GM19438 (cell line): ENCODE data around the gene ROR1.

Source experiments
- ATAC-seq: cut with Tn5 transposase; IDR thresholded peaks from one replicate; pipeline ENCODE4 v1.9.1; 2021; ENCODE audit warnings: low read depth; ENCODE audit not compliant: unreplicated experiment

The ROR1 gene

DNA sequence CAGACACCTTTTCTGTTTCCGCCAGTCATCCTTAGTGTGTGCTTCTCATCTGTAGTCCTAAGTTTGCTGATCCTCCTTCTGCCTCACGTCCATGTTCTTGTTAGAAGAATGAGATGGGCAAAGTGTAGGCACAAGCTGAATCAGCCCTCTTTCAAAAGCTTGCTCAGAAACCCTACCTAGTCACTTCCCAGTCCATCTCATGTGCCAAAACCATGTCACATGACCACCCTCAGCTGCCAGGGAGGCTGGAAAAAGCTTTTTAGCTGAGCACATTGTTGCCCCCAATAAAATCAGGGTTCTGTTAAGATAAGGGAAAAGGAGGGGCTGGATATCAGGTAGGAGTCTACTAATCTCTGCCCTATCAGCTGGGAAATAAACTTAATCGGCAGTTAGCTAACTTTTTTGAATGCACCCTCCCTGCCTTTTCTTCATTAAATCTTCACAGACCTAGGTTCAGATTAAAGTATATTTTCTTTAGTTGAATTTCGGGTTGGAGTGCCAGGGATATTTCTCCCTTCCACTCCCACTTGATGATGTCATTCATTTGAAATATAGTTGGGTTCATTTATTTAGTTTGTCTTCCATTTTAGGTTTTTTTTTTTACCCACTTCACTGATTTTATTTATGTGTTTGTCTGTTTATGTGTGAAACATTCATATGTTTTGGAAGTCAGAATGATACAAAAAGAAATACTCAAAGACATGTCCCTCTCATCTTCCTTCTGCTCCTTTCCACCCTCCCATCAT lies 129.2 kb downstream of the ROR1 start:
- ATAC-seq = no peak

DNA sequence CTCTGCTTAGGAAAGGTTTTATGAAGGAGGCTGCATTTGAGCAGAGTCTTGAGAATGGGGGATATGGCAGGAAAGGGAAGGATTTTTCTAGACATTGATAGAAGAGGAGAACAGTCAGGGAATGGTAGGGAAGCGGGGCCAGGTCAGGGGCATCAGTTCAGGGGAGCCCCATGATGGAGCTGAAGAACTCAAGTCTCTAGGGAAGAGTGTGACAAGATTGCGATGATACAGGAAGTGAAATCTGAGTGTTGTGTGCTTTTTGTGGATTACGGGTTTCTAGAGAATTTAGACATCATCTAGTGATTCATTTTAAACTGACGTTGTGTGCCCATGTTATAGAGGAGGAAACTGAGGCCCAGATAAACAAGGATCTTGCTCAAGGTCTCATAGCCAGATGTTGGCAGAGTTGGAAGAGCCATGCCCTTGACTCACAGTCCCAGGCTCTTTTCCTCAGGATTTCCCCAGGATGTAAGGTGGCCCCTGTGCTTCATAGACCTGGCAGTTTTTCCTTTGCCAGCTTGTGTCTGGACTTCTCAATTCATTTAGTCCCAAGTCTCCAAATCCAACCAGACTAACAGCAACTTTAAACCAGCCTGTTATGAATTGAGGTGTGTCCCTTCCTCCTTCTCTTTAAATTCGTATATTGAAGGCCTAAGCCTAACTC lies 130.3 kb downstream of the ROR1 start:
- ATAC-seq = no peak

- ATAC-seq = no peak
Observed at GRCh38 chr1:63904826-63905225, 131.0 kb downstream of the ROR1 start.

GRCh38 chr1:63906047-63906704 lies 132.4 kb downstream of the ROR1 start:
- ATAC-seq = no peak

- ATAC-seq = no peak
Observed at GRCh38 chr1:63907051-63907450, 133.2 kb downstream of the ROR1 start.

- no peak for ATAC-seq
Observed at GRCh38 chr1:63908016-63908415, 134.2 kb downstream of the ROR1 start.

- ATAC-seq = no peak
Observed at GRCh38 chr1:63909526-63909925, 135.7 kb downstream of the ROR1 start.

GRCh38 chr1:63911049-63911448 lies 137.2 kb downstream of the ROR1 start:
- ATAC-seq = no peak

- ATAC-seq = no peak
Observed at GRCh38 chr1:63912643-63913042, 138.8 kb downstream of the ROR1 start.

- ATAC-seq = no peak
Observed at GRCh38 chr1:63913533-63913932, 139.7 kb downstream of the ROR1 start.

DNA sequence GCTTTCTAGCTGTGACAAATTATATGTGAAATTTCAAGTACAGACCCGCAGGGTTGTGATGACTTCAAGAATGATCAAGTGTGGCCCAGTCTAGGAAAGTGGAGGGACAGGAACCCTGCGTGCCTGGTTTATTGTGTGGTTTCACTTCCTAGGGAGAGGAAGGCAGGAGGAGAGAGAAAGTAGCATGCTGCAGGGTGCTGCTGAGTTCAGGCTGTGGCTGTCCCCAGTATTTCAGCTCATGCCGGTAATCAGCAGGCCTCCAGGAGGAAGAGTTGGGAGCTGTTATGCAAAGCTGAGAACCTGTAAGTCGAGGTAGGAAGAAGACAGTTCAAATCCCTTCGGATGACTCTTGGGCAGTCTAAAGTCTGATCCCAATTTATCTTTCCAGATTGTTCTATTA lies 140.4 kb downstream of the ROR1 start:
- ATAC-seq = no peak

DNA sequence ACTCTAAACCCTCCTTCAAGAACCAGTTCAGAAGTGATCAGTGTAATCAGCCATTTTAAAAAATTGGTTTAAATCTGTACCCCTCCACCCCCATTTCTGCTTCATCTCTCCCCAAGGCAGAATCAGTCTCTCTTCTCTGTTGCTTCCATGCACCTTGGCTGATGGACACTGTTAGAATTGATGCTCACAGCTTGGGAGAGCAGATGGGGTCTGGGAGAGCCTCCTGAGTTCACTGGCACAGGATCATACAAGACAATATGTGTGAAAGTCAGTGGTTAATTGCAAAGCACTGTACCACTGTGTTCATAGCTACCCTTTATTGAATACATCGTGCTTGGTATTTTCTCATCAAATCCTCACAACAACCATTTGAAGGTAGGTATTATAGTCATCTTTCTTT lies 140.9 kb downstream of the ROR1 start:
- no peak for ATAC-seq

DNA sequence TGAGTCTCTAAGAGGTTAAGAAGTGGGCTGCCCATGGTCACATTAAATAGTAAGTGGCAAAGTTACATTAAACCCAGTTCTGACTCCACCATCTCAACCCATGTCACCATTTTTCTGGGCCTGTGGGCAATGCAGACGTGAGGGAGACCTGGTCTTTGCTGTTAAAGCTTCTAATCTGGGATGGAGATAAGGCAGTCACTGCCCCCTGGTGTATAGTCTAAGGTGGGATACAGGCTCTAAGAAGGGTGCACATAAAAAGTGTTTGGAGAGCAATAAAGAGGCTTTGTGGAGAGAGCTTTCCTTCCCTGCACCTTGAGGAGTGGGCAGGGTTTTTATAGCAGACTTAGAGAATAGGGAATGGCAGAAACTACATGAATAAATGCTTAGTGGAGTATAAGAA lies 141.3 kb downstream of the ROR1 start:
- ATAC-seq = no peak

DNA sequence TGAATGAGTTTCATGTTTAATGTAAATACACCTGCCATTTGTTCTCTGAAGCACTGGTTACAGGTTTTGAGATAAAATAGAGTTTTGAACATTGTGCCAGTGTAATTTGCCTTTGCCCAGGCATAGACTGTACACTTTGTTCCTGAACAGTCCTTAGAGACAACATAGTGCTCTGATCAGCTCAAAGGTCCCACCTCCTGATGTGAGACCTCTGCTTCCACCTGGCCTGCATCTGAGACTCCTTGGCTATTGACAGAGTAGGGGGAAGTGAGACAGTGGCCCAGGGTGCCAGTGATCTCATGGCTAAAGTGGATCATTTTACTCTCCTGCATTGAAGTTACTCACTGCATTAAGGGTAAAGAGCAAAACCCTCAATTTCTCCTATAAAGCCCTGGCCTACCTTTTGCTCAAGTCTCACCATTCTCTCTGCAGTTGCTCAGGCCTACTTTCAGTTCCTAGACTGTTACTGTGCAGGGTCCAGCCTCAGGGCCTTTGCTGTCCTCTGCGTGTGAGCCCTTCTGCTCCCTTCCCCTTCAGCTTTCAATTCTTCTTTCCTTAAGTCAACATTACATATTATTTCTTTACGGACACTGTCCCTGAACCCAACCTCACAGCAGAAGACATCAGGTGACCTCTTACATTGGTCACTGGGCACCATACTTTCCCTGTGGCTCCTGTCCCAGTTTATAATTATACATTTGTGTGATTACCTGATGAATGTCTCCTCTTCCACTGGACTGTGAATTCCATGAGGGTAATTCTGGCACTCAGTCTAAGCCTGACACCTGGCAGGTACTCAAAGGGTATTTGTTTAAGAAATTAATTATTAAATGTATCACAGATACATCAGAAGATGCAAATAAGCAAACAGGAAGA lies 142.9 kb downstream of the ROR1 start:
- ATAC-seq = no peak

- no peak for ATAC-seq
Observed at GRCh38 chr1:63917571-63918417, 144.0 kb downstream of the ROR1 start.

DNA sequence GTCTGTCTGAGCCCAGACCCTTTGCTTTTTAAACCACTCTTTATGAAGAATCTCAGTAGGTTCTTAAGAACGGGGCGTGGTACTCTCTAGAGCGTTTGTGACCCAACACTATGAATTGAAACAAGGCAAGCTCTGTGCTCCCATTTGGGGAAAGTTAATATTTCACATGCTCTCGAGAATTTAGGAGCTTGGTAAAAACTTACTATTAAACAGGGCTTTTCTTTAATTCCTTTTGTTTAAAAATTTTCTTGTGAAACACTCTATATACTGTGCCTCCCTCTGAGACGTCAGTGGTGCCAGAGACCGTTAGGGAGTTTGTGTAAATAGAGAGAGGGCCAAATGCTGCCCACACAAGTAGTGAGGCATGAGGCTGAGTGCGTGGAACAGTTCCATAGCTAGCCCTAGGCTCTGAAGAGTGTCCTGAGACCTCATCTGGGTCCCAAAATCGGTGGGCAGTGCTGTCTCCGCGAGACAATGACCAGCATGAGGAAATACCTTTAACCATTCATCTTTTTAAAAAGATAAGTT lies 144.7 kb downstream of the ROR1 start:
- no peak for ATAC-seq

DNA sequence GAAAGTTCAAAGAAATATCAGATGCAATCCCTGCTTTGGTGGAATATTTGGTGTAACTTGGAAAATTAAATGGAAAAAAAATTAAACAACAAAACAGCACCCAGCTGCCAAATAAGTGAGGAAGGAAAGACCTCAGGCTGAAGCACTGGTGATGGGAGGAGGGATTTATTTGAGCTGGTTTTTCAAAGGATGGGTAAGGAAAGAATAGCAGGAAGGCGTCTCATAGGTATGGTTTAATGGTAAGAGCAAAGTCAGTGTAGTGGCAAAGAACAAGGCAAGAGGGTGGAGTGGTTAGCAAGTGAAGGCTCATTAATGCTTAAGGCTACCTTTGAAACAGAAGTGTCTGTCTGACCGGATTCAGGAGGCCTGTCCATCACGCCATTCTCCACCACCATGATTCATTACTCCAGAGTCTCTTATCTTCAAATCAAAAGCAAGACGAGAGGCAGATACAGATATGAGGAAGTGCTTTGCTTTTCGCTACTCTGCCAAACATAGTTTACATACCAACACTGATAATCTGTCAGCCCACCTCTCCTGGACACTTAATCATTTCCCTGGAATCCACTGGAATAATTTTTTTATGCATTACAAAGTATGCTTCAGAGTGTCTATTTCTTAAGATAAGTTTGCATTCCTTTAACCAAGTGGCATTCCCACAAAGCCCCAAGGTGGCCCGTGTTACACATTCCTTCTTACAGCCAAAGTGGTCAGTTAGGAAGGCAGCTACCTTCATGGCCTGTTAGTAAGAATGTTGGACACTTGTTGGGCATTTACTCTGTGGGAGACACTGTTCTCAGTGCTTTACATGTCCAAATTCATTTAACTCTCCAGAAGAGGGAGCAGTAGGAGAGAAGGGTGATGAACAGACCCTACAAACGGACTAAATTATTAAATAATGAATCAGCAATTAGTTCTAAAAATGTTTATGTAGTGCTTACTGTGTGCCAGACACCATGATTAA lies 146.6 kb downstream of the ROR1 start:
- no peak for ATAC-seq

DNA sequence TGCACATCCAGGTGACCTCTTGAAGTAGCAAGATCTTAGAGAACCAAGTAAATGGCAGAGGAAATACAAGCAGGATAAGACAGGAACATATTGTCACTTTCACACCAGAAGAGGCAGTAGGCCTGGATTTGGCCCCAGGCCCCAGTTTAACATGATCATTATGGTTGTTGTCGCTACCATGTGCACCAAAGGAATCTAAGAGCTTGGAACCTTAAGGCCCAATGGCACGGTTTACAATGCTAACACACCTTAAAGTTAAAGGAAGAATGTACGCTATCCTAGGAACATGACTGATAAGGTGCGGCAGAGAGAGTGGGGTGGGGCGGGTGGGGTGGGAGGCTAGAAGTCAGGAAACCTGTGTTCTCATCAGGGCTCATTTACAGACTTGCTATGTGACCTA lies 147.5 kb downstream of the ROR1 start:
- no peak for ATAC-seq

- ATAC-seq = no peak
Observed at GRCh38 chr1:63921802-63922201, 148.0 kb downstream of the ROR1 start.
